GM18867 (cell line): ENCODE results near the gene PHB1.
"Not testable (repeated sequence)": the region's sequence is repeated elsewhere in the genome, so short reads cannot be mapped to it uniquely, and the experiment has no call there.

ENCODE experiments used
- ATAC-seq: cut with Tn5 transposase; IDR thresholded peaks from one replicate; pipeline ENCODE4 v1.9.1; 2021; ENCODE audit warnings: mild to moderate bottlenecking, moderate library complexity; ENCODE audit not compliant: unreplicated experiment

PHB1 gene

GRCh38 chr17:49381793-49382192, 32.9 kb downstream of the PHB1 start:
- ATAC-seq, result no peak

GRCh38 chr17:49381033-49381432, 33.6 kb downstream of the PHB1 start:
- ATAC-seq, result no peak

- no peak for ATAC-seq
Observed at GRCh38 chr17:49379926-49380325, 34.8 kb downstream of the PHB1 start.

GRCh38 chr17:49378311-49378710, 36.4 kb downstream of the PHB1 start:
- no peak for ATAC-seq

- no peak for ATAC-seq
Observed at GRCh38 chr17:49375544-49375943, 39.1 kb downstream of the PHB1 start.

- no peak for ATAC-seq
Observed at GRCh38 chr17:49373115-49373514, 41.6 kb downstream of the PHB1 start.

- ATAC-seq, result no peak
Observed at GRCh38 chr17:49372425-49372824, 42.3 kb downstream of the PHB1 start.

- ATAC-seq, result no peak
Observed at GRCh38 chr17:49370971-49371834, 43.5 kb downstream of the PHB1 start.

- no peak for ATAC-seq
Observed at GRCh38 chr17:49369760-49370159, 44.9 kb downstream of the PHB1 start.

- no peak for ATAC-seq
Observed at GRCh38 chr17:49369089-49369488, 45.6 kb downstream of the PHB1 start.

GRCh38 chr17:49365667-49366066, 49.0 kb downstream of the PHB1 start:
- no peak for ATAC-seq

GRCh38 chr17:49365126-49365525, 49.6 kb downstream of the PHB1 start:
- ATAC-seq, result not testable (repeated sequence)

GRCh38 chr17:49364119-49364518, 50.6 kb downstream of the PHB1 start:
- no peak for ATAC-seq

GRCh38 chr17:49363251-49363650, 51.4 kb downstream of the PHB1 start:
- ATAC-seq, result no peak

- no peak for ATAC-seq
Observed at GRCh38 chr17:49362723-49363117, 52.0 kb downstream of the PHB1 start.

- peak; percentile 69 for ATAC-seq
Observed at GRCh38 chr17:49361902-49362722, 52.6 kb downstream of the PHB1 start, which contains the start of gene ZNF652. ZNF652 (minus strand) TSS chr17:49362250; CDS start chr17:49317725, 44,525 bp downstream.

- ATAC-seq, result peak; percentile 22
Observed at GRCh38 chr17:49361129-49361901, 53.4 kb downstream of the PHB1 start.

GRCh38 chr17:49360796-49361128, 53.9 kb downstream of the PHB1 start:
- ATAC-seq, result no peak

GRCh38 chr17:49359990-49360795, 54.5 kb downstream of the PHB1 start:
- ATAC-seq, result no peak

GRCh38 chr17:49358641-49359247, 55.9 kb downstream of the PHB1 start:
- no peak for ATAC-seq
